CD4-positive, alpha-beta T cell (primary cell): ENCODE results near the gene CTTNBP2. TPM values are rescaled to one million over a fixed set of nuclear protein-coding genes. Genes with fewer than 3 reads are reported as not detected.

Experiments
- ATAC-seq: fragments of 200-7000 bp; cut with Tn5 transposase; one replicate; pipeline ENCODE4 v1.10.0; 2022; ENCODE audit warnings: mild to moderate bottlenecking; ENCODE audit not compliant: poor library complexity
- CTCF ChIA-PET: fragments of 350-600 bp; sonication (Branson Sonifier 250); formaldehyde crosslinking; loops from one replicate; lab custom pipeline; 2021; ENCODE audit warnings: antibody characterized with exemption, inconsistent platforms; lab: Charles Lee
- POLR2A ChIA-PET: fragments of 350-600 bp; sonication (Branson Sonifier 250); formaldehyde crosslinking; loops from one replicate; lab custom pipeline; 2021; ENCODE audit warnings: antibody characterized with exemption, inconsistent platforms; lab: Charles Lee
- DNase-seq, 14 experiments: peaks; one replicate each; pipeline ENCODE4 v3.0.0-alpha.2; 2013 to 2020; ENCODE audit warnings: mixed read lengths in 2 of 14
- H3K27ac ChIP-seq, 2 donors: one replicate each; pipeline versions ENCODE4 v1.5.1 to v1.7.0; 2013; ENCODE audit warnings: low read length in 2 of 2, low read depth in 1 of 2, mild to moderate bottlenecking in 1 of 2
- H3K27me3 ChIP-seq, 2 experiments: 1 replicate in 1 of 2; 2 replicates in 1 of 2; pipeline versions ENCODE4 v1.6.1 to v1.7.0; 2013; ENCODE audit warnings: low read length in 2 of 2, control low read depth in 1 of 2, mild to moderate bottlenecking in 1 of 2, moderate library complexity in 1 of 2; ENCODE audit not compliant: insufficient read depth in 2 of 2, control insufficient read depth in 1 of 2
- H3K36me3 ChIP-seq: one replicate; pipeline ENCODE4 v1.6.1; 2013; ENCODE audit warnings: low read length, control low read depth; ENCODE audit not compliant: insufficient read depth
- H3K4me1 ChIP-seq: one replicate; pipeline ENCODE4 v1.6.1; 2013; ENCODE audit warnings: low read length, control low read depth; ENCODE audit not compliant: insufficient read depth
- H3K4me3 ChIP-seq: one replicate; pipeline ENCODE4 v1.5.1; 2013; ENCODE audit warnings: mild to moderate bottlenecking, low read length, moderate library complexity
- H3K9me3 ChIP-seq, 2 experiments: 1 replicate in 1 of 2; 2 replicates in 1 of 2; pipeline versions ENCODE4 v1.6.1 to v1.7.0; 2013; ENCODE audit warnings: low read length in 2 of 2, mild to moderate bottlenecking in 2 of 2, control low read depth in 1 of 2, moderate library complexity in 1 of 2; ENCODE audit not compliant: control insufficient read depth in 1 of 2, insufficient read depth in 1 of 2
- H3K27ac Mint-ChIP-seq: one replicate; pipeline ENCODE4 v1.8.0; 2020; ENCODE audit warnings: mixed read lengths
- H3K27me3 Mint-ChIP-seq: one replicate; pipeline ENCODE4 v1.8.0; 2021; ENCODE audit warnings: mixed read lengths
- H3K36me3 Mint-ChIP-seq: one replicate; pipeline ENCODE4 v1.8.0; 2021; ENCODE audit warnings: low read depth, mixed read lengths
- H3K4me1 Mint-ChIP-seq: one replicate; pipeline ENCODE4 v1.8.0; 2021; ENCODE audit warnings: low read depth, mixed read lengths
- H3K4me3 Mint-ChIP-seq: one replicate; pipeline ENCODE4 v1.8.0; 2020; ENCODE audit warnings: mild to moderate bottlenecking, mixed read lengths
- H3K9me3 Mint-ChIP-seq: one replicate; pipeline ENCODE4 v1.8.0; 2020; ENCODE audit warnings: mixed read lengths
- CTCF ChIP-seq: fragments of 200-600 bp; IDR thresholded peaks from one replicate; pipeline ENCODE4 v1.8.0; 2022; ENCODE audit warnings: antibody characterized with exemption, mild to moderate bottlenecking
- intact Hi-C, 2 experiments: fragments of 100-400 bp; cut with DNase I in 1 of 2; cut with micrococcal nuclease in 1 of 2; formaldehyde crosslinking; loops; one replicate each; pipeline versions ENCODE4 v1.15.1 to v1.9.0; 2023 to 2025; cut with DNase I, micrococcal nuclease
- total RNA-seq, 174 experiments: library from RNA in 2 of 174; stranded (reverse) in 2 of 174; gene quantifications; one replicate each; pipeline ENCODE4 v1.2.3 and lab custom pipeline; 2021 to 2026

CTTNBP2 gene
- total RNA-seq, 2 experiments from 2014 or later: not detected

- ChIA-PET POLR2A (no interaction called here), CTCF (no interaction called here)
- Histone ChIP-seq H3K9me3 (no peaks in the 10 kb centered on the region), H3K27ac (no peak overlapping the region), H3K4me3 (no peak overlapping the region), H3K27me3 (no peaks in the 10 kb centered on the region), H3K4me1 (no peaks in the 10 kb centered on the region), H3K36me3 (no peaks in the 10 kb centered on the region)
- DNase-seq (no peak), ATAC-seq (no peak)
- Mint-ChIP-seq H3K4me1 (no peaks in the 10 kb centered on the region), H3K27ac (no peak overlapping the region), H3K9me3 (peaks cover 10% of the 10 kb centered on the region), H3K4me3 (no peak overlapping the region), H3K36me3 (no peaks in the 10 kb centered on the region), H3K27me3 (no peaks in the 10 kb centered on the region)
- intact Hi-C loops: no loop called here
- no peak for TF ChIP-seq CTCF
Measured at GRCh38 chr7:117912421-117912820, 39.2 kb upstream of the CTTNBP2 start.

GRCh38 chr7:117908031-117908795, 35.0 kb upstream of the CTTNBP2 start:
- no peak overlapping the region for H3K27ac Mint-ChIP-seq
- no peak overlapping the region for H3K4me3 ChIP-seq
- no peaks in the 10 kb centered on the region for H3K9me3 Mint-ChIP-seq
- H3K27ac ChIP-seq: no peak overlapping the region
- H3K9me3 ChIP-seq: no peaks in the 10 kb centered on the region
- no peaks in the 10 kb centered on the region for H3K36me3 ChIP-seq
- no peak overlapping the region for H3K4me3 Mint-ChIP-seq
- intact Hi-C loops: no loop called here
- H3K4me1 Mint-ChIP-seq: no peaks in the 10 kb centered on the region
- no peaks in the 10 kb centered on the region for H3K4me1 ChIP-seq
- no peak for ATAC-seq
- H3K36me3 Mint-ChIP-seq: no peaks in the 10 kb centered on the region
- CTCF ChIA-PET: no interaction called here
- no peak for DNase-seq
- POLR2A ChIA-PET: no interaction called here
- TF ChIP-seq CTCF: no peak
- H3K27me3 ChIP-seq: no peaks in the 10 kb centered on the region
- H3K27me3 Mint-ChIP-seq: no peaks in the 10 kb centered on the region

- no peak overlapping the region for H3K27ac Mint-ChIP-seq
- no peak for ATAC-seq
- no peak for TF ChIP-seq CTCF
- H3K27me3 Mint-ChIP-seq: no peaks in the 10 kb centered on the region
- H3K9me3 Mint-ChIP-seq: no peaks in the 10 kb centered on the region
- POLR2A ChIA-PET: no interaction called here
- CTCF ChIA-PET: no interaction called here
- no peak overlapping the region for H3K4me3 Mint-ChIP-seq
- no peak for DNase-seq
- no peaks in the 10 kb centered on the region for H3K36me3 ChIP-seq
- no peak overlapping the region for H3K27ac ChIP-seq
- no peak overlapping the region for H3K4me3 ChIP-seq
- H3K27me3 ChIP-seq: no peaks in the 10 kb centered on the region
- H3K36me3 Mint-ChIP-seq: no peaks in the 10 kb centered on the region
- H3K9me3 ChIP-seq: no peaks in the 10 kb centered on the region
- no peaks in the 10 kb centered on the region for H3K4me1 ChIP-seq
- intact Hi-C loops: no loop called here
- no peaks in the 10 kb centered on the region for H3K4me1 Mint-ChIP-seq
Measured at GRCh38 chr7:117907049-117907640, 33.9 kb upstream of the CTTNBP2 start.
